Dermis microvascular lymphatic vessel endothelial cell (primary cell): Measurements from ENCODE around the gene RIT2. TPM values are rescaled to one million over a fixed set of nuclear protein-coding genes. Genes with fewer than 3 reads are reported as not detected.

Source experiments
- DNase-seq, 2 donors: peaks; one replicate each; pipeline versions ENCODE4 v3.0.0 to v3.0.0-alpha.2; 2010; ENCODE audit warnings: low read depth in 2 of 2
- total RNA-seq: library from RNA; depleted of rRNA; stranded (reverse); fragments of >200 nt; gene quantifications from 2 replicates; pipeline ENCODE4 v1.2.1, GENCODE V29; 2014

RIT2 gene
- total RNA-seq, result not detected in 2 replicates

DNA sequence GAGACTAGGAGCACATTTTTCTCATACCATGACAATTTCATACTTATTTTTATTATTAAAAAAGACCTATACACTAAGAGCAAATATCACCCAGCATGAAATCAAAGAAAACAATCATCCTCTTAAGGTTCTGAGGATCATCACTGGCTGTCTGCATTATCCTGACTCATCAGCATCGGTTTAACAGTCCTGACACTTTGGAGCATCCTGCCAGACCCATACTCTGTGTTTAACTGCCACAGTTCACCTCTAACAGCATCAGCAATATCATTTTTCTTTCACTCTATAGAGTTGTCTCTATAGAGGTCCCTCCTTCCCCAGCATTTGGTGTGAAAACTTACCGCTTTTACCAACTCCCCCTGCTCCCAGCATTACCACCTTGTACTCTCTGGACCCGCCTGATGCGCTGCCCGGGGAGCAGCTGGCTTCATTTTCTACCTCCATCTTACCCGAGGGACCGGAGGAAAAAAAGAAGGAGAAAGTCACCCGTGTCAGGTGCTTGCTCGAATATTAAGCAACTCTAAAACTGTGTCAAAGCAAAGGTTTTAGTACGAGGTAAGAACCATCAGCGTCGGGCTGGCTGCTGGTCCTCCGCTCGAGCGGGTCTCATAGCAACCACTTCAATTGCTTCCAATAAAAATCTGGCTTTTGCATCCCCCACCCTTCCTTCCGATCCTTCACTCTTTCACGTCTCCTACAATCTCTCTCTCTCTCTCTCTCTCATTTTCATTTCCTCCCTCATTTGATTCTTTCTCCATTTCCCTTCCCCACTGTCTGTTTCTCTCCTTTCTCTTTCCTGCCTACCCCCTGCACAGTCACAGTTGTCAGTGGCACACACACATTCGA is at the start of gene RIT2:
RIT2 (minus strand) TSS at position 610 of the 846 bp plus-strand sequence.
- no peak for DNase-seq

DNA sequence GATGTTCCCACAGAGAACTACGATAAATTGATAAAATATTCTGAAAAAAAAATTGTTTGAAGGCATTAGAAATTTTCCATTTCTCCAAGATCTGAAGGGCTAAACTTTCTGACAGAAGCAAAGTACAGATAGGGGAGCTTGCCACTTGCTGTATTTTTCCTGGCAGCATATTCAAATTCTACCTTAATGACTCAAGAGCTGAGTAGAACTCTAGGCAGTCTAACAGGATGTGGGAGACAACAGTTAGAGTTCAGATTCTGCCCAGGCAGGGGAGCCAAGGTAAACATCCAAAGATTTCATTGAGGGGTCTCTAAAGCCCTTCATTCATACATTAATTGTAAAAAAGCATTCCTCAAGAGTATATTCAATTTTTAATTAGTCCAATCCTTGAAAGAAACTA is 46.0 kb upstream of the RIT2 start:
- peak in 1 of 2 donors; percentile 35 for DNase-seq

DNA sequence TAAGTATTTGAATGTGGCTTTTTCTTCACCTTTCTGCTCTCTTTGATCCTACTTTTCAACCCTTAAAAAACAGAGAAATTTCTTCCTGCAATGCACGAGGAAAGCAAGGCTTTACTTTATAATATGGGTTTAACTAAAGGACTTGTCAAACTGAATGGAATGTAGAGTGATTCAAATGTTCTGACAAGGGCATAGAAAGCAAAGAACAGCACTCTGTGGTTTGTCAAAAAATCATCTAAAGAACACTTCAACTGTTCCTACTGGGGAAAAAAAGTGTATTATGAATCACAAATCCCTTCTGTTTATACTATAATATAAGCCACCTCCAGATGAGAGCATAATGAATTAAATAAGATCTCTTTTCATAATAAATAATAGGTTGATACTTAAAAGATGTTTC is 45.0 kb upstream of the RIT2 start:
- no peak for DNase-seq

DNA sequence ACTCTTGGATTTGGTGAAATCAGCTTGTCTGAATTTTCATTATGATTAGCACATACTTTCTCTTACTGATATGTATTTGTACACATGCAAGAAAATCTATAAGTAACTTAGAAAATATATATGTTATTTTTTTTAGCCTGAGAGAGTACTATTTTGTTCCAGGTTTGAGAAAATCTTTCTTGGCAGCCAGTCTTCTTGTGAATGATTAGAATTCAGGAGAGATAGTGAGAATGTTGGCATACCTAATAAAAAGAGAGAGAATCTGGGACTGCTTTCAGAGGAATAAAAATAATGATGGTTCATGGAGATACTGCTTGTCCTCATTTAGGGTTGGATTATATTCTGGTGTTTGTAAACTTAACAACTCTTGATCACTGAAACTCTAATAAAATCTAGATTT is 44.4 kb upstream of the RIT2 start:
- DNase-seq, result no peak

DNA sequence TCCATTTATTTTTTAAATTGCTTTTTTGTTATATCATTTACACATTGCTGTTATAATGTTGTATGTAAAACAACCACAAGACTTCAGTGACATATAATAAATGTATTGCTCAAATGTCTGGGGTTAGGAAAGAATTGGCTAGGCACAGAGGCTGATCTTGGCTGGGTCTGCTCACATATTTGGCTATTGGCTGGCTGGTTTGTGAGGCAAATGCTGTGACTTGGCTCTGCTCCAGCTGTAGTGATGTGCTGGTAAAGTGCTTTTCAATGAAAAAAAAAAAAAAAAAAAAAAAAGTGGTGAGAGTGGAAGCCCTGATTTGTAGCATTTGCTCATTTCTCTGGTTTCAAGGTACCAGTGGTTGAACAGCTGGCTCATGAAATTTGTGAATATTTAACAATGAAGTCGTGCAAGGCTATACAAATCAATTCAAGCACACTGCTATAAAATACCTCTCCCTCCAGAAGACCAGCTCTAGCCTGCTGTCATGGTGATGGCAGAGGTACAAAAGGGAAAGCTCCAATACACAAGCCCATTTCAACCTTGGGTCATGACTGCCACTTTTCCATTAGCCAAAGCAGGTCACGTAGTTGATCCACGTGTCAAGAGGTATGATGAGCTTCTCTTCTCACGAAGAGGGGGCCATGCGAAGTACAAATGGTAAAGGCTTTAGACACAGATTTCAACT is 43.7 kb upstream of the RIT2 start:
- DNase-seq, result peak in 1 of 2 donors; percentile 30

DNA sequence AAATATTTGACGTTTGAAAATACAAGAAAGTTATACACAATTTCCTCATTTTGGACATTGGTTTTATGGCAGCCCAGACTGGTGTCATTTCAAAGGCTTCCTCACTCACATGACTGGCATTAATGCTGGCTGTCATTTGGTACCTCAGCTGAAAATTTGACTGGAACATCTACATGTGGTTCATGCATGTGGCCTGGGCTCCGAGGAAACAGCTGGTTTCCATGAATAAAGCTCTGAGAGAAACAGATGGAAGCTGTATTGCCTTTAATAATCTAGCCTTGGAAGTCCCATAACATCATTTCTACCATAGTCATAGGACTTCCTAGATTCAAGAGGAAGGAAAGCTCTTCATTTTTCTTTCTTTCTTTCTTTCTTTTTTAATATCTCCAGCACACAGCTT is 42.9 kb upstream of the RIT2 start:
- DNase-seq, result no peak

DNA sequence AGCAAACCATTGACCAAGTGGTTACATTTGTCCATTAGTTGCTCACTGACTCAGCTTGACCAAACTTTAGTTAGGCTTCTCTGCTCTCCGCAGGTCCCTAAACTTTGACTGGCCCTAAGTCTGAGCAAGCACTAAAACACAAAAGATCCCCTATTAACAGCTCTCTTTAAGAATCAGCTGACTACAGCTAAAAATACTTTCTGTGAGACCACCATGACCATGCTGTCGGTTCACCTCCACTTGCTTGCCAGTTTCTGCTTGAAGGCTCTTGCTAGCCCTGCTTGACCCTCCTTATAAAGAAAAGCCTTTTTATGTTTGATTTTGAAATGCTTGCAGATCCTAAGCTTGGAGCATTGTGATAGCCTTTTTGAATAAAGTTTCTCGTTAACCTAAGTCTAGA is 40.4 kb upstream of the RIT2 start:
- no peak for DNase-seq

DNA sequence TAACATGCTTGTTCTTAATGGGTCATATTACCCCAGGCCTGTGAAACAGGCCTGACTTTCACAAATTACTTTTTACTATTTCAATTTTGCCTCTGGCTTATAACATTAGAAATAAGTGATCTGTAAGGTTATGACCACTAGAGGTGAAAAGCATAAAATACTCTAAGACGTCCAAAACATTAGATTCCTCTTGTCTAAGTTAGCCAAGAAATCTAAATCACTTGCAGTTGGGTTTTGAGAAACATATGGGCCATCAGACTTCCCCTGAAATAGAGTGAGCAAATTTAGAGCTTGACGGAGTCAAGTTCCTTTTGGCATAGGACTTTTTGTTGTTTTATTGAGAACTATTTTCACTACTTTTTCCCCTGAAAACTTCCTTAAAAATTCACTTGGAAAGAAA is 32.7 kb upstream of the RIT2 start:
- DNase-seq, result no peak

DNA sequence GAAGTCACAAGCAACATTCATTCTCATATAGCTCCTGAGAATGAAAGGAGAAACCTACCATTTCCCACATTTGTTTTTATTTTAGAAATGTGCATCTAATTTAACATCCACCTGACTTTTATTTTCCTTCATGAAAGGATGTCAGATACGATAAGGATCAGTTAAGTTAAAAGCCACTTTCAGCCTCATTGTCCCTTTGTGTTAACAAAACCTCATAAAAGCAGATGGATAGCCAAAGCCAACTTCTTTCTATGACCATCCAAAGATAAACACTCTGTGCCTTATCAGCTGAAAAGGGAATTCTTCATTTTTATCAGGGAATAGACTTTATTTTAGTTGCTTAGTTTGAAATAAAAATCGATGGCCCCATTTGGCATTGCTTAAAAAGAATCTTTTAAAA is 25.7 kb upstream of the RIT2 start:
- no peak for DNase-seq

DNA sequence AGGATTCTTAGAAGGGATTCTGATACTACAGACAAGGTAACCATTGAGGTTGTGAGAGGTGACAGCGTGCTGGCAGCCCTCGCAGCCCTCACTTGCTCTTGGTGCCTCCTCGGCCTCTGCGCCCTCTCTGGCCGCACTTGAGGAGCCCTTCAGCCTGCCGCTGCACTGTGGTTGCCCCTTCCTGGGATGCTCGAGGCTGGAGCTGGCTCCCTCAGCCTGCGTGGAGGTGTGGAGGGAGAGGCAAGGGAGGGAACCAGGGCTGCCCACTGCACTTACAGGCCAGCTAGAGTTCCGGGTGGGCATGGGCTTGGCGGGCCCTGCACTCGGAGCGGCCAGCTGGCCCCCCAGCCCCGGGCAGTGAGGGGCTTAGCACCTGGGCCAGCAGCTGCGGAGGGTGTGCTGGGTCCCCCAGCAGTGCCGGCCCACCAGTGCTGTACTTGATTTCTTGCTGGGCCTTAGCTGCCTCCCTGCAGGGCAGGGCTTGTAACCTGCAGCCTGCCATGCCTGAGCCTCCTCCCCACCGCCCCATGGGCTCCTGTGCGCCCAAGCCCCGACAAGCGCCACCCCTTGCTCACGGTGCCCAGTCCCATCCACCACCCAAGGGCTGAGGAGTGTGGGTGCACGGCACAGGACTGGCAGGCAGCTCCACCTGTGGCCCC is 23.9 kb upstream of the RIT2 start:
- DNase-seq, result no peak

DNA sequence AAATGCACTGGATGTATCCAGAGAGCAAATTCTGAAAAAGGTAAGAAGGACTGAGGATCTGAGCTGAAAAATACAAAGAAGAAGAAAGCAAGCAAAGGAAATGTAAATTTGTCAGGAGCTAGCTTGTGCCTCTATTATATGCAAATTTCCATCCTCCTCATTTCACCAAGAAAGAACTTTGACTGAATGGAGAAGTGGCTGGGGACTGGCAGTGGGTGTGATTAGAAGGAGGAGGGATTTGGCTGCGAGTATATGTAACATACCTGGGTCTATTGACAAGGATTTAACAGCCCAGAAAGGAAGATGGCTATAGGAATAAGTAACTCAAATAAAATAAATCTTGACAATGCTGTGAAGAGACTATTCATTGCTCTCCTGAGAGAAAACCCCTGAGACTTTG is 19.4 kb upstream of the RIT2 start:
- DNase-seq, result no peak

DNA sequence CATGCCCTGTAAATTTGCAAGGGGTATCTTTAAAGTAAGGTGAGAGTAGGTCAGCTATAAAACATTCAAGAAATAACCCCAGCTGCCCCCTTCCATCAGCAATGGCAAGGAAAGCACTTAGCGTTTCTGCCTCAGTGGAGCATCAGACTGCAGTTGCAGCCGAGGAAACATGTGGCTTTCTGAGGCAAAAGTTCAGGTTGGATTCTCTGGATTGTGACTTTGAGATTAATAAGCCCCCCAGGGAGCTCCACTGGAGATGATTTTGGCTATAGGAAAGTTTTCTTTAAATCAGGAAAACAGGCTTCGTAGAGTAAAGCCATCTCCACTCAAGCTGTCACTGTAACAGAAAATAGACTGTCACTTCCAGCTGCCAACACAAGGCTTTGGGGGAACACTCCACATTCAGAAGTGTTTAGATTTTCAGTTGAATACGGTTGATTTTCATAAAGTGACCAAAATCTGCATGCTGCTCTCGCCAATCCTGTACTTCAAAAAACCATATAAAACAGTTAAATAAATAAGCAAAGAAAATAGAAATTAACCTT is 15.3 kb upstream of the RIT2 start:
- no peak for DNase-seq

DNA sequence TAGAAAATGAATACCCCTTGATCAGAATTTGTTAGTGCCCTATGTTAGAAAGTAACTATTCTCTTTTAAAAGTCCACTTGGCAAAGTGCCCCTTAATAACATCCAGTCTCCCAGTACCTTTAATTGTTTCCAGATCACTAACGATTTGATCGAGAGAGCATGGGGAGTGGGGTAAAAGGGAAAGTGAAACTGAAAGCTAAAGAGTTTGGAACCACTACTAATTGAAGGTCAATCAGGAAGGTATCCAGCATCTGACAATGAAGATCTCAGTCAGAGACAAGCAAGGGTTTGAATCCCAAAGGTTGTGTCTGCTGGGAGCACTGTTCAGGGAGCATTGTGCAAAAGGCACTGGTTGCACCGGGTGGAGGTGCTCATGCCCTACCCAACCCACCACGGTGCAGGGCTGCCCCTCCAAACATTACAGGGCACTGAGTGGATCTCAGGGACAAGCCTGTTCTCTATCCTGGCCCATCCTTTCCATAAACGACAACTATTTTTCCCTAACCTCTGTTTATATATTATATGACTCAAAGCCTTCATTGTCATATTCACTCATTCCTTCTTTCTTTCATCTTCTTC is 14.6 kb upstream of the RIT2 start:
- DNase-seq, result no peak

DNA sequence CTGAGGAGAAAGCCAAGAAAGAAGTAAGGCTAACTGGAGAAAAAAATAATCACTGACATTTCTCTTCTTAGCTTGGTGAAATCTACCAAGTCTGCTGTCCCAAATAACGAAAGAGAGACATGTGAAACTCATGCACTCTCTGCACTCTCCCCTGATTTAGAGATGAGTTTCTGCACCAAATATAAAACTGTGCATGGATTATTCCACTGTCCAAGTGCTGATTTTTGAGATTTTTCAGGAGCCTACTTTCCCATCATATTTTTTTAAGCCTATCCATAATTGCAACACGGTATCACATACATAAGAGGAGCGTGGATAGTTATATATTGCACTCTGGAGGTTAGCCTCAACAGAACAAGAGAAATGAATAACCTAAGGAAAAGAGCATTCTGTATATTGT is 10.0 kb upstream of the RIT2 start:
- DNase-seq, result no peak

DNA sequence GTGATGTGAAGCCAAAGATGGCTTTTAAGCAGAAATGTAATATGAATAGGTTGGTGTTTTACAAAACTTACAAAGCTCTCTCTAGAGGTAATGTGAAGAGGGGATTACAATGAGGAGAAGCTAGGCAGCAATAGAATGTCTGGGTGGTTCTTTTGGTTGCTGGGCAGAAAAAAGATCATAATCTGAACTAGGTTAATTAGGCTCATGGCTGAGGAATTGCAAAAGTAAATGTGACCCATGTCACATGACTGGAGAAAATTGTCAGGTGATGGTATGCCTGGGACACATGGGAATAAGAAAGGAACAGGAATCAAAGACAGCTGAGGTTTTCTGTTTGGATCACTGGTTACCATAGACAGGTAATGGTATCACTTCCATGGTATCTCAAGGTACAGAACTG is 7.5 kb upstream of the RIT2 start:
- no peak for DNase-seq

DNA sequence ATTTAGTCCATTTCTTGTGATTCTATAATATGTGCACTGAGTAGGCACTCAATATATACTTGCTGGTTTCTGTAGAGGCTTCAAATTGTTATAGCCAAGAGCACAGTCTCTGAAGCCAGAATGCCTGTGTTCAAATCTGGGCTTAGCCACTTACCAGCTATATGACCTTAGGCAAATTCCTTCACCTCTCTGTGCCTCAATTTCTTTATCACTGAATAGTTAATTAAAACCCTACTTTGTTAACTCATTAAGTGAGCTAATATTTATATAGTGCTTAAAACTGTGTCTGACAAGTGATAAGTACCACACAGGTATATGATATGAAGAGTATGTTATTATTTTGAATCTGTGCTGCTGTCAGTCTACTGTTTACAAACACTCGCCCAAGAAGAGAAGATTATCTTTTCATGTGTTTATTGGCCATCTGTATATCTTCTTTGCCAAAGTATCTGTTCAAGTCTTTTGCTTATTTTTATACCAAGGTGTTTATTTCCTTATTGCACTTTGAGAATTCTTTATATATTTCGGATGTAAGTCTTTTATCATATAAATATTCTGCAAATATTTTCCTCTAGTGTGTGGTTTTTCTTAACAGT is 1.3 kb upstream of the RIT2 start:
- DNase-seq, result no peak

DNA sequence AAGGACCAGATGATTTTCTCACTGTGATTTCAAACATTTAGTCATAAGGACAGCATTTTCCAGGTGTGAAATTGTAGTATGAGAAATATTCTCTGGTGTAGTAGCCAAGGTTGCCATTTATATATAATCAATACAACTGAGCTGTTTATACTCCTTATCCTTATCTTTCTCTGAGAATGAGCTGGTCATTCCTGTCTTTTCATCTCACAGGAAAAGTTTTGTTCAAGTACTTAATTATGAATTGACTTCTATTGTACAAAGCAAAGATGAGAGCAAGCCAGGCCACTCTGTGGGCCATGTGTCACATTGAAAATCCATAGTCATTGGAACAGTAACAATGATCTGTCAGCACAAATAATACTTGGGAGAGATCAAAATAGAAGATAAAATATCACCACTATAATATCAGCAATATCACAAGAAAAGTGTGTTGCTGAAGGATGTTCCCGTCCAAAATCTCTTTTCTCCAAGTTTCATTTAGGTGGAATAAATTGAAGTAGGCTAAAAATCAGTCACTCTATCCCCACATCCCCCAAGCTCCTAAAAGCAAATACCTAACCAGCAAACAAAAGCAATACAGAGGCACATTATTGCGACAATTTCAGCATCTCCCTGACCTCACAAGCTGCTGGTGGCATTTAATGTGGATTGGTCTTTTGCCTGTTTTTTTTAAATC is 2.1 kb downstream of the RIT2 start:
- DNase-seq, result no peak

DNA sequence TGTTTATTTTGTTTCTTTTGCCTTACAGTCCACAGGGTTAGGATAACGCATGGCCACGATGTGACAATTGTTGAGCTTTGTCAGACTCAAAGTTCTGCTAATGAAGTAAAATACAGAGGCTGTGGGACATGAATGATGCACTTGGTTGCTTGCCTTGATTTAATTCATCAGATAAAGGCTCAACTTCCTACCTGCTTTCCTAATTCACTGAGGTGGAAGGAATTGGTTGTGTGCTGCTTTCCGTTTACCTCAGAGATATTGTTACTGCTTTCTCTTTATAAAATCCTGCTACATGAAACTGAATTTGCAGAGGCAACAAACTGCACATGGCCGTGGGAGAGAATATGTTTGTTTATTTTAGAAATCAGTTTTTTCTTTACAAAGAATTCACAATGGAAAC is 6.6 kb downstream of the RIT2 start:
- DNase-seq, result no peak

DNA sequence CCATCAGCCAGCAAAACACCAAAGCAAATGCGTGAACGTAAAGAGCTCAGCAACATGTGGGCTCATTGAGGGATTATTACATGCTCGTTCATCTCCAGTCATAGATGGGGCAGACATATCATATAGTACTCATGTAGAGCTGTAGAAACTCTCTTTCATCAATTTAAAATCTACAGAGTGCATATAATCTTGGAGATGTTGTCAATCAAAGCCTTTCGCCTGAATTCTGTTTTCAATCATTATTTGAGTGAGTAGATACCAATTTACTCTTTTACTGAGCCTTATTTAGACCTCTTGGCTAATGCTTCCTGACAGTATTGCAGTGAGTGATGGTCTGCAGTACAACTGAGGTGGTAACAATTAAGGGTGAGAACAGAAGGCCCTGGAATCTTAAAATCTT is 7.0 kb downstream of the RIT2 start:
- DNase-seq, result no peak

DNA sequence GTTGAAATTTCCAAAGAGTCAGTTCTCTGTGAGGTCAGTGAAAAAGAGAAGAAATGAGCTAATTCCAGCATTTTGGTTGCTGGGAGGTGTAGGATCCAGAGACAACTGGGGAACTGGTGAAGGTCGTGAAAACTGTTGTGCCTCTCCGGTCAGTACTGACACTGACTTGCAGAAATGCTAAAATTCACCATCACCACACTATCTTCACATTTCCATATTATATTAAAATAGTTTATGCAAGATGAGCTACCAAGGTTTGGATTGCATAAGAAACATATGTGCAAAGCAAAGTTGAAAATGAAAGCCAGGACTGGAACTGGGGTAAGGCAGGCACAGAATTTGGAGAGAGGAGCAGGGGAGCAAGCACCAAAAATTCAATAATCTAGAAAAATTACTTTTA is 21.8 kb downstream of the RIT2 start:
- DNase-seq, result no peak

DNA sequence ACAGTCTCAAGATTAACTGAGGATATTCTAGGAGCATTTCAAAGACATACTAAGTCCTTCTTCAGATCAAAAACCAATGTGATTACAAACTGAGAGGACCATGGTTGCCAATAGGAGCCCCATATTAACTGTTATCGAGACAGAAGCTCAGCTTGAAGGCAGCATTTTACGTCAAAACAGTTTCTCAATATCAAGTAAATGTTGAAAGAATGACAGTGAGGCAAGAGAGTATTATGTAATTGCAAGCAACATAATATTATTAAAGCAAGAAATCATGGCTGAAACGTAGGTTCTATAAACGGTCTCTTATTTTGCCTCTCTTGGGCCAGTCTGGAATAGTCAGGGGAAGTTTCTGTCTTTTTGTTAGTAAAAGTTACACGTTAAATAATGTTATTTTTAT is 22.9 kb downstream of the RIT2 start:
- DNase-seq, result no peak
